Occipital lobe (tissue), 2 donors: ENCODE results near the gene SLC44A5. TPM values are rescaled to one million over a fixed set of nuclear protein-coding genes. Genes with fewer than 3 reads are reported as not detected.
"Not testable (repeated sequence)": the region's sequence is repeated elsewhere in the genome, so short reads cannot be mapped to it uniquely, and the experiment has no call there.

ENCODE experiments used
- DNase-seq: peaks from one replicate; lab custom pipeline; 2025; lab: John Stamatoyannopoulos, UW
- total RNA-seq: library from RNA; depleted of rRNA; stranded (reverse); fragments of >200 nt; gene quantifications from one replicate; pipeline ENCODE4 v1.2.3, GENCODE V29; 2014

SLC44A5 gene
- total RNA-seq, 1 donor from 2014 or later, result 266 TPM

DNA sequence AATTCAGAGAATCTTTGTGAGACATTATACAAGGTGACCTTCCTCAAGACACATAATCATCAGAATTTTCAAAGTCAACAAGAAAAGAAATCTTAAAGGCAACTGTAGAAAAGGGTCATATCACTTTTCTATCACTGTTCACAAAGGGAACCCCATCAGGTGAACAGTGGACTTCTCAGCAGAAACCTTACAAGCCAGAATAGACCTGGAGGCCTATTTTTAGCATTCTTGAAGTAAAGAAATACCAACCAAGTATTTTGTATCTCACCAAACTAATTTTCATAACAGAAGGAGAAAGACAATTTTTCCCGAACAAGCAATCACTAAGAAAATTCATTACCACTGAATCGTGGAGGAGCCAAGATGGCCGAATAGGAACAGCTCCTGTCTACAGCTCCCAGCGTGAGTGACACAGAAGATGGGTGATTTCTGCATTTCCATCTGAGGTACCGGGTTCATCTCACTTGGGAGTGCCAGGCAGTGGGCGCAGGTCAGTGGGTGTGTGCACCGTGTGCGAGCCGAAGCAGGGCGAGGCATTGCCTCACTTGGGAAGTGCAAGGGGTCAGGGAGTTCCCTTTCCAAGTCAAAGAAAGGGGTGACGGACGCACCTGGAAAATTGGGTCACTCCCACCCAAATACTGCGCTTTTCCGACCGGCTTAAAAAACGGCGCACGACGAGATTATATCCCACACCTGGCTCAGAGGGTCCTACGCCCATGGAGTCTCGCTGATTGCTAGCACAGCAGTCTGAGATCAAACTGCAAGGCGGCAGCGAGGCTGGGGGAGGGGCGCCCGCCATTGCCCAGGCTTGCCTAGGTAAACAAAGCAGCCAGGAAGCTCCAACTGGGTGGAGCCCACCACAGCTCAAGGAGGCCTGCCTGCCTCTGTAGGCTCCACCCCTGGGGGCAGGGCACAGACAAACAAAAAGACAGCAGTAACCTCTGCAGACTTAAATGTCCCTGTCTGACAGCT lies 235.2 kb downstream of the SLC44A5 start:
- not testable (repeated sequence) for DNase-seq

DNA sequence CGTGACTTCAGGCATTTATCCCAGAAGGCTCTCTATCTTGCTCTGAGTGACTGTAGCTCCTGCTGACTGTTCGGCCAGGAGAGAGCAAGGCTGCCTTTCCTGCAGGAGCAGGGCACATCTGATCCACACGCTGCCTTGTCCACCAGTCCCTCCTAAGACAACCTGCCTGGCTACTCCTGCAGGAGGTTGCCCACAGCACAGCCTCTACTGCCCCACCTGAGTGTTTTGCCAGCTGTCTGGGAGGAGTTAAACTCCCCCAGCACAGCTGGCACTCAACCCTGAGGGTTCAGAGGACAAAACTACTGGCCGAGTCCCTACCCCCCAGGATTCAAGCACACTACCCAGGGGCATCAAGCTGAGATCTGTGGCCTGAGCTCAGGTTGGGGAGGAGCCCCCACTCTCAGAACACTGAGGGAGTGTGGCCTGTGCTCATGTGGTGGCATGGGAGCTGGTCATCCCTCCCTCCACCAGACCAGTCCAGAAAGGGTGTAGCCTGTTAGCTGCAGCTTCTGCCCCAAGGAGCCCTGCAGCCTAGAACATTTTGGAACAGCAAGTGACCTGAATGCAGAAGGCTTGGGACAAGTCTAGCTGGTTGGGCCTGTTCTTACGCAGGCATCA lies 237.3 kb downstream of the SLC44A5 start:
- DNase-seq, result no peak

DNA sequence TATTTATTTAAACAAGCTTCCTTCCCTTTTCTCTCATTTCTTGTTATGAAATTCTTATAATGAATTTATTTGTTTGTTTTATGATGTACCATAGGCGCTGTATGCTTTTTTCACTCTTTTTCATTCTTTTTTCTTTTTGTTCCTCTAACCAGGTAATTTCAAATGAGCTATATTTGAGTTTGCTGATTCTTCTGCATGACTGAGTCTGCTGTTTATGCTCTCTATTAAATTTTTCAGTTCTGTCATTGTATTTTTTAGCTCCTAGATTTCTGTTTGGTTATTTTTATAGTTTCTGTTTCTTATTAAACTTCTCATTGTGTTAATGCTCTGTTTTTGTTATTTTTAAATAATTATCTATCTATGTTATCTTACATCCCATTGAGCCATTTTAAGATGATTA lies 244.3 kb downstream of the SLC44A5 start:
- DNase-seq, result no peak

DNA sequence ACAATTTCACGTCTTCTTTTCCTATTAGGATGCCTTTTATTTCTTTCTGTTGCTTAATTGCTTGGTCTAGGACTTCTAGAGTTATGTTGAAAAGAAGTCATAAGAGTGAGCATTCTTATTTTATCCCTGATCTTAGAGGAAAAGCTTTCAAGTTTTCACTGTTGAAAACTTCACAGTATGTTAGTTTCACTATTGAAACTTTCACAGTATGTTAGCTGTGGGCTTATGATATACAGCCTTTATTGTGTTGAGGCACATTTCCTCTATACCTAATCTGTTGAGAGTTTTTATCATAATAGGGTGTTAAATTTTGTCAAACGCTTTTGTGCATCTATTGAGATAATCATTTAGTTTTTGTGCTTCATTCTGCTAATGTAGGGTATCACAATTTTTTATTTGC lies 249.7 kb downstream of the SLC44A5 start:
- DNase-seq, result no peak

DNA sequence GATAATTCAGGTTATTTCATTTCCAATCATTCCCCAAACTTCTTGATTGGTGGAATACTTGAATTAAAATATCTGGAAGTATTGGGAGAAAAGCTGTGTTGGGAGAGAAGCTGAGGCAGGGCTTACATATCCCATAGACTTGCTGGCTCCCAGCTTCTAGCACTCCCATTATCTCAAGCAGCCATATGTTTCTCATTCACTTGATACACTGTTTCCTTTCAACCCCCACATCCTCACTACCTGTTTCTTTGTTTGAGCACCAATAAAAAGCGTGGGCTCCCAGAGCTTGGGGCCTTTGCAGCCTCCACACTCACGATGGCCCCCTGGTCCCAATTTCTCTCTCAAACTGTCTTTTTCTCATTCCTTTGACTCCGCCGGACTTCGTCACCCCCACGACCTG lies 256.6 kb downstream of the SLC44A5 start:
- not testable (repeated sequence) for DNase-seq

DNA sequence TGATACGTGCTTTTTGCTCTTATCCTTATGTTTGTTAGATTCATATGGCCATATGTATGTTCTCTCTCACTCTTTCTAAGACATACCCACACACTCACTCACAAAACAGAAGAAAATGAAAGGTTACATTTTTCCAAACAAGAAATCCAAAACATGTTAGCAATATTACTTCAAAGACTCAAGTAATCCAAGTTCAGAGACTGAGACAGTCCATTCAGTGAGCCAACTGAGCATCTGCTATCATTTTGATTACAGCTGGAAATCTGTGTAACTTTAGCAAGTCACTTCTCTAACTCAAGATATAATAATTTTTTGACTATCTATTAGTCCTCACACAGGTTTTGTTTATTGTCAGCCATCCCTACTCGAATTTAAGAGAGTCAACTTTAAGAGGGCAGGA lies 257.9 kb downstream of the SLC44A5 start:
- no peak for DNase-seq

DNA sequence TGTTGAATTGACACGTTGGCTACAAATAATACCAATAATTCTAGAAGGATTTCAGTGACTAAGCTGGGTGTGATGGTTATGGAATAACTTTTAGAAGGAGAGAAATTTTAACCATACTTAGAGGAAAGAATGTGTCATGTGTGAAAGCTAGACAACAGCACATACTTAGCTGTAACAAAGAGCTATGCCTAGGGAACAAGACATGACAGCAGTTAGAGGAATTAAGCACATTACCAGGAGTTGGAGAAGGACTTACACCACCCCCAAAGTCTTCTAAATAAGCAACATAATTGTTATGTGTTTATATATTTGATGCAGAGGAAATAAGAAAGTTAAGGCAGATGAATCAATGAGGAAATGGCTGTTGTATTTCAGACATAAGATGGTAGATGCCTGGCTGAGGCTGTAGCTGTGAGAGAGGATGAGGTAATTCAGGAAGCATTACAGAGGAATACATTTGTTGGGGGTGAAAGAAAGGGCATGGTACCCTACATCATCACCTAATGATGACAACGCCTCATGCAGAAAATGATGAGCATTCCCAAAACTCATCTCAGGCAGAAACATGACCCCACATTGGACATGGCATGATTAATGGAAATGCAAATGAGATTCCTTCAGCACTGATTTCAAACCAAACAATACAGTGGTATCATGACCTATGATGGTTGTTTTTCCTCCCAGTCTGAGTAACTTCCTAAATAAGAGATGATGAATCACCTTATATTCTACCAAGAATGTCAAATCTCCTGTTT lies 265.2 kb downstream of the SLC44A5 start:
- DNase-seq, result no peak

DNA sequence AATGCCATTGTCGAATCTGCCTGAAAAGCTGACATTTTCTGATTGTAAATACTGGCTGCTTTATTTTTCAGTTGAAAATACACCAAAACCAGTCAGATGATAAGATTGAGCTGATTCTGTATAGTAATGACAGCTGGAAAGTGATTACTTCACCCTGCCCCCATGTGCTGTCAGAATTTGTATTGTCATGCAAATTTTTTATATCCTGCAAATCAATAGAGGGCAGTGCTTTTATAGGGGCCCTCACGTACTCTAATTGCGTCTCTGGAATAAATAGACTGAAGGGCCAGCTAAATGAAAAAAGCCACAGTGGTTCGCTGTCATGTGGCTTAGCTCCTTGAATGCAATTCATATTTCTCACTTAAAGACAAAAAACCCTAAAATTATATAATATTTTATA lies 268.1 kb downstream of the SLC44A5 start:
- no peak for DNase-seq

DNA sequence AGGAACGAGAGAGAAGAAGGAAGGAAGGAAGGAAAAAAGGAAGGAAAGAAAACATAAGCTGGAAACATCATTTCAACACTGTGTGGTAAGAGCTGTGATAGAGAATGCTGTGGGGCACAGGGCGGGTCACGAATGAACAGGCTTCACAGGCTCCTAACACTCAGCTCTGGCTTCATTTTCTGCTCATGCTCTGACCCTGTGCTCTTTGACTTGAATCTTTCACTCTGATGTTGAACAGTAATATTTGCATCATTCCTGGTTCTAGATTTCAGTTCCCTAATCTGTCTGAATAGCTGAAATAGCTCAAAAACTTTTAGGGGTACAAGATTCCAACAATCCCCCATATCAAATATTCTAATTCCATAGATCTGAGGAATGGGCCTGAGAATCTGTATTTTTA lies 269.4 kb downstream of the SLC44A5 start:
- DNase-seq, result no peak

DNA sequence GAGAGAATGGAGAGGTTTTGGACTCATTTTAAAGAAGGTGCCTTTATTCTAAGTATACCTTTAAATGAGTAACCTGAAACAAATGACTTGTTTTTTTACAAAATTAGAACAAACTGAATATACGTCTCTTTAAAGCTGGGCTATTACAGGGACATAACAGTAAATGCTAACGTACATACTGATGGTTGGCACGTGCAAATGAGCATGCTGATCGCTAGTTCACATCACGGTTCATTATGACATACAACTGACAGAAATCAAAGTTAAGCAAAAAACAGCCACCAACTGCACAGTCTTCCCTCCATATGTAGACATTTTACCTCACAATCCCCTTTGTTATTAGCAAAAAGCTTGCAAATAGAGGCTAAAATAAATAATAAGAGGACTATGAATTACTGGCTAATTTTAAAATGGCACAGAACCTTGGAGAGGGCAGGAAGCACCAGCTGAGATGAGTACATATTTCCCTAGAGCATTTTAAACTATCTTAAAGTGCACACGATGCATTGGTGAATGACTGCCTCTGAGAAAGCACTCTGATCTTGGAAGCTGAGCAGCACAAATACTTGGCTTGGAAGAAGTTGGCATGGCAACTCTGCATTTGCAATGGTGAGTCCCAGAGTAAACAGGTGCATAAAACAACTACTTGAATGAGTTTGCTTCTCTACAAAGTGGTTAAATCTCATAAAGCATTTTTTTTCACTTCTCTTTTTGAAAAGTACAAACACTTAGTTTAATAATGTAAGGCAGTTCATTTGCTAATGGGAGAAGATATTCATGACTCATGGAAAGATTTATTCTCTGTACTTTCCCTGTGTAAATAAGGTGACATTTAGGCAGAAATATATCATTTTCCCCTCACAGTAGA lies 272.1 kb downstream of the SLC44A5 start:
- no peak for DNase-seq

DNA sequence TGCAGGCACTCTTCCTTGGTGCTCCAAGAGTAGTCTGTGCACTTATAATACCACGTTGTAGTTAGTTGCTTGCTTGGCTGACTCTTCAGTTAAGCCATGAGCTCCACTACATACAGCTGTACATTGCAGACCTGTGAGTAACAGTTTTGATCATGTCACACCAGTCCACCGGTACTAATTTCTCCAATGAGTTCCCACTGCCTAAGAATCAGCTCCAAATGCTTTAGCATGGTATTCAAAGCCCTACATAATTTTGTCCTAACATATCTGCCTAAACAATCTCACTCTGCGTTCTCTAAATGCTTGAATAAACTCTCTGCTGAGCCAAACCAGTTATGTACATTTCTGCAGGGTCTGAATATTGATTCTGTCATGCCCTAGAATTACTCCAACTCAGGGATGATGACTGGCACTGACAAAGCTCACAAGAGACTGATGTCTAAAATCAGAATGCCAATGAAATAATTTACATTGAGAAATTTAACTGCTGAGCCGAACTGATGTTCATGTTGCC lies 276.0 kb downstream of the SLC44A5 start:
- DNase-seq, result no peak

DNA sequence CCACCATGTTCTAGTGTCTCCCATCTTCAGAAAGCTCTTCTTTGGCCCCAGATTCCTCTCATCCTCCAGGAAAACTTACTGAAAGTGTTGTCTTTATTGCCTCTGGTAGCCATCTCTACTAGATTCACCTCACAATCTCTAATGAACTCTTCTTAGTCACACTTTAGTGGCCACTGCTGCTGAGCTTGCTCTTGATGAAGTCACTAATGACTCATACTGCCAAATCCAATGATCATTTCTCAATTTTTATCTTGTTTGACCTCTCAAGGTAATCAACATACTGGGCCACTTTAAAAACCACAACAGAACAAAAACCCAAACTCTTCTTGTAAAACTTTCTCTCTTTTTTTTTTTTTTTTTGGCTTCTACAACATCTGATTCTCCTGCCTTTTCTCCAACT lies 280.3 kb downstream of the SLC44A5 start:
- DNase-seq, result no peak

DNA sequence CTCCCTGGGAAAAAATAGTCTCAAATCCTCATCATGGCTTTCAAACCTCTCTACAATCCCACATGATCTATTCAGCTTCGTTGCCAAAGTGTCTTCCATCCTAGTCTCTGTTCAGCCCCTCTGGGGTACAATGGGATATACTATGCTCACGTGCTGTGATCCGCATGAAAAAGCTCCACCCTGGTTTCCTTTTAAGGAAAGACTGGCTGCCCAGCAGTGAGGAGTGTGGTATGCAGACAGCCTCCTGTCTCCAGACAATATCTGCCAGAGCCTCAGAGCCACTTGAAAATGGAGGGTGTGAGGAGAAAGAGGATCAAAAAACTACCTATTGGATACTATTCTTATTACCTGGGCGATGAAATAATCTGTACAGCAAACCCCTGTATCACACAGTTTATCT lies 282.2 kb downstream of the SLC44A5 start:
- DNase-seq, result no peak

DNA sequence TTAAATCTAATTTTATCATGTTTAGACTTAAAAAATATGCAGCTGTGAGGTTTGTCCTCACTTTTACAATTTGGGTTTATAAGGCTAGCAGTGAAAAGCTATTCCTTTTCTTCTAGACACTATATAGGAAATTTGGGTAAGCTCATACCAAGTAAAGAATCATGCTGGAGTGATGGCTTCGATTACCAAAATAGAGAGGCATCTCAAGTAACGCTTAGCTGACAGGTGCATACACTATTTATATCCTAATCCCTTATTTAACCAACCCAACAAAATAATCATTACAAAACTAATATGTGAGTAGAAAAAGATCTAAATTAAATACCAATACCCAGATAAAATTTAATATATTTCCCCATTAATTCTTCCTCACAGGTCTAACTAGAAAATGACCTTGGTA lies 283.5 kb downstream of the SLC44A5 start:
- DNase-seq, result no peak

DNA sequence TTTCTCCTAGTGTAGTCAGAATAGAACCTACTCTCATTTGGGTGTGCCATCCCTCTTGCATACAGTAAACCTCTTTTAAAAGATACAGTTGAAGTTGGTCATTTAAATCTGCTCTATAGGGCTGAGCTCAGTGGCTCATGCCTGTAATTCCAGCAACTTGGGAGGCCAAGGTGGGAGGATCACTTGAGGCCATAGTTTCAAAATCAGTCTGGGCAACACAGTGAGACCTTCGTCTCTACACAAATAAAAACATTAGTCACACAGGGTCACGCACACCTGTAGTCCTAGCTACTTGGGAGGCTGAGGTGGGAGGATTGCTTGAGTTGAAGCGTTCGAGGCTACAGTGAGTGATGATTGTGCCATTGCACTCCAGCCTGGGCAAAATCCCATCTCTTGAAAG lies 292.9 kb downstream of the SLC44A5 start:
- DNase-seq, result no peak

DNA sequence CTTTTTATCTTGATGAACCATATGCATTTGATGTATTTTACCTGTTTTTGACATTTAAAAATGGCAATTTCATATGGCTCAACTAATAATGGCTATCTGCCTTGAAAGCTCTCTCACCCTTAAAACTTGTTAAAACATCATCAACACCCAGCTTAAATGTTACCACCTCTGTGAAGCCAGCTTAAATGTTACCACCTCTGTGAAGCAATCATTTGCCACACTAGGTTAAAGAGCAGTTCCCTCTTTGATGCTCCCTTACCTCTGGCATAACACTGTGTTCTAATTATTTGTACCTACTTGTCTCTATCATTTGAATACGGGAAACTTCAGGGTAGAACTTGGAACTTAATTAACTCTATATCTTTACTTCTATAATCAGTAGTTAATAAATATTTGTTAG lies 294.7 kb downstream of the SLC44A5 start:
- DNase-seq, result no peak

DNA sequence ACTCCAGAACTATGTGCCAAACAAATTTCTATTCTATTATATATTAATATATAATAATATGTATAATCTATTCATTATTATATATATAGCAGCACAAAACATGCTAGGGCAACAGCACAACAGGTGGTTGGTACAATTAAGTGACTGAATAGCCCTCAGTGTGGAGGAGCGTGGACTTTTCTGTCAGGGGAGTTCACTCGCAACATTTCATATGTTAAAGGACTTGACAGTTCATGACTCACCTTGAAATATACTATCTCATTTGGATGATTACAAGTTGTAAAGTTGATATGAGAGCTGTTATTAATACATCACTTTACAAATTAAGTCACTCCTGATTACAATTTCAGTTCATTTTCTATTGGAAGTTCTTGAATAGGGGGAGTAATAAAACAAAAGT lies 298.3 kb downstream of the SLC44A5 start:
- DNase-seq, result no peak

DNA sequence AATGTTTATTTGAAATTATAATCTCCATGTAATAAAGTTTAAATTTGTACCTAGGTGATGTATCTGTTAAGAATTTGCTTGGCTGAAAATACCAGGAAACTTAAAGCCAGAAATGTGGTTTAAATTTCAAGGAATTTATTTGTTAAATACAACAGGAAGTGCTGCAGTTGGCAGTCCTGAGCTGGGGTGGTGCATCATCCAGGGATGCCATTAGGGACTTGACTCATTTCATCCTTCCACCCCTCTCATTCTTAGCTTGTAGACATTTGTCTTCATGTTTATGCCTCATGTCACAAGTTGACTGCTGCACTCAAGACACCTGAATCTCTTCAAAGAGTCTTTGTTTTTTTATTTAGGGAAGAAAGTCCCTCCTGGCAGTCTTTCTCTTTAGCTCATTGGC lies 300.8 kb downstream of the SLC44A5 start:
- DNase-seq, result no peak

DNA sequence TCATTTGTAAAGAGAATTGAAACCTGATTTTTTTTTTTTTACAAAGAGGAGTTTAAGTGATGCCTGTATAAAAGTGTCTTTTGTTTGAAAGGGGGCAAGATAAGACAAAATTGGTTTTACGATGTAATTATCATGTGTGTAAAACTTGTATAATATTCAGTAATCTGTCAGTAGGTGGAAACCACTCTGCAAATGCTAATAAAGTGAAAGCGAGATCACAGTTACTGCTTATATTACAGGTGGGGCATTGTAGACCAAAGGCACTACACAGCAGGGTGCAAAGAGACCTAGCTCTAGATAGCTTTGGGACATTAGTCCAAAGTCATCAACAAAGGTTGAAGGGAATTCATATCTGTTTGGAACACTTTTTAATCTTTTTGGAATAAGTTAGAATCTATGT lies 302.5 kb downstream of the SLC44A5 start:
- DNase-seq, result no peak

DNA sequence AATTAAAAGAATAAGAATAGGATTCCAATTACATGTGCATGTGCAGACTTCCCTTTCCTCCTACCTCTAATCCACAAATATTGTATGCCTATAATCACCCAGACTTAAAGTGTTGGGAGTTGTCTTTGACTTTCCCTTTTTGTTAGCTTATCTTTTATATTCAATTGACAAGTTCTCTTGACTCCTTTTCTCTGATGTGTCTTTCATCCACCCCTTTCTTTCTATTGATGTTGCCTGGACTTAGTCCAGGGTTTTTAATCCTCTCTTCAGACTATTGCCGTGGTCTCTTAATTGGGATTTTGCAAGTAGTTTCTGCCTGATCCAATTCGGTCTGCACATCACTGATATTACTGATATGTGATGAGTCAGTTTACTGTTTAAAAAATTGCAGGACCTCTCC lies 305.9 kb downstream of the SLC44A5 start:
- no peak for DNase-seq

DNA sequence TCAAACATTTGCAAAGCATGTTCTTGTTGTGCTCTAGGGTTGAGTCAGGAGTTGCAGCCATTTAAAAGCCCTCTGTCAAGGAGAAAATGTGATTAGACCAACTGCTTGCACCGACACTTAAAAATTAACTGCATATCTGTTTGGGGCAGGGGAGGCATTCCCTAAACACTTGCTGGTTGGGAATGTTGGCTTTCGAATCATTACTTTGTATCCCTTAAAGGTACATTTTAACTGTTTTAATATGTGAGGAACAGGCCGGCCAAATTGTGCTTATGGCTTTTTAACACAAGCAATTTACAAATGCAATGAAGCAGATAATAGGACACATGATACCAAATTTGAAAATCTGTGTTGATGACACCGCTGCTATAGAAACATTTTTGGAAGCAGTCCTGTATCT lies 317.6 kb downstream of the SLC44A5 start:
- DNase-seq, result no peak
